GM21825 (cell line): ENCODE data around the gene COX14.

Source experiments
- ATAC-seq: cut with Tn5 transposase; IDR thresholded peaks from one replicate; pipeline ENCODE4 v1.9.1; 2021; ENCODE audit warnings: mild to moderate bottlenecking, moderate library complexity; ENCODE audit not compliant: unreplicated experiment

The COX14 gene

DNA sequence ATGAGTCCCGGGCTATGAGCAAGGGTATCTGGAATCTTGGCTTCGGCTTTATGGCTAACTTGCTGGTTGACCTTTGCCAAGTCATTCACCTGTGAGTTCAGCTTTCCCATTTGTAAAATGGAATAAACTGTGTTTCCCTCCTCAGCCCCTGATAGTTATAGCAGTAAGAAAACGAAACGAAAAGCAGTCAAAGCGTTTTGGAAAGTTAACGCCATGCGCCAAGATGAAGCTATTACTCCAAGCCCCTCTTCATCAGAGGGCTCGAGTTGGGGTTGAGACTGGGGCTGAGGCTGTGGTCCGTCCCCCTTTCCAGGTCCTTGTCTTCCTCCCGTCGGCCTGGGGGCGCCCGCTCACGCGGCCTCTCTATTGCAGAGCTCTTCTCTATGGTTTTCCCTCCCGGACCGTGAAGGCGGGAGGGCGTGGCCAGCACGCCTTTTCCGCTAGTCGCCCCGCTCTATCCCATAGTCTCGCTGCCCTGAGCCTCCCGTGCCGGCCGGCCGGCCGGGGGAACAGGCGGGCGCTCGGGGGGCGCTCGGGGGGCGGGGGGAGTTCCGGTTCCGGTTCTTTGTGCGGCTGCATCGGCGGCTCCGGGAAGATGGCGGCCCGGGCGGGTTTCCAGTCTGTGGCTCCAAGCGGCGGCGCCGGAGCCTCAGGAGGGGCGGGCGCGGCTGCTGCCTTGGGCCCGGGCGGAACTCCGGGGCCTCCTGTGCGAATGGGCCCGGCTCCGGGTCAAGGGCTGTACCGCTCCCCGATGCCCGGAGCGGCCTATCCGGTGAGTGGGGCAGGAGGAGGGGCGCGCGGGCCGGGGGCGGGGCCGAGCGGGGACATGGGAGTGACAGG is 27.0 kb upstream of the COX14 start, which contains the start of gene SMARCD1:
Gene SMARCD1, plus strand, starts transcription at position 568 of the 840 bp plus-strand sequence. Its CDS starts 28 bp downstream, at position 596.
- ATAC-seq = peak; percentile 82

DNA sequence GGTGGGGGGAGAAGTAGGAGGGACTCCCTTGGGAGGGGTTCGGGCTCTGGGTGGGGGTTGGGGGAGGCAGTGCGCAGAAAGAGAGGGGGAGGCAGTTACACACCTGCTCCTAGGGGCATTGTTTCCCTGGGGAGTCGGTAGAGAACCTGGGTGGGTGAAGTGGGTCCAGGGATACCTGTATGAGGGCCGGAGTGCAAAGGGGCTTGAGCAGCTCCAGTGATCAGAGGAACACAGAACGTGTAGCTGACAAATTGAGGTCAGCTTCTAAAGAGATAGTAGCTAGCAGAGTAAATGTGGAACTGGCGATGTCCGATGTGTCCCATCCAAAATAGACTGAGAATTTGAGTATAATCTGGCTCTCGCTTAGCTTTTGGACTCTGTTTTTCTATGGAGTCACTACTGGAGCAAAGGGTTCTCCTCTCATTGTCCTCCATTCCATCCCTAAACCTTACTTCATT is 26.4 kb upstream of the COX14 start:
- ATAC-seq = no peak

DNA sequence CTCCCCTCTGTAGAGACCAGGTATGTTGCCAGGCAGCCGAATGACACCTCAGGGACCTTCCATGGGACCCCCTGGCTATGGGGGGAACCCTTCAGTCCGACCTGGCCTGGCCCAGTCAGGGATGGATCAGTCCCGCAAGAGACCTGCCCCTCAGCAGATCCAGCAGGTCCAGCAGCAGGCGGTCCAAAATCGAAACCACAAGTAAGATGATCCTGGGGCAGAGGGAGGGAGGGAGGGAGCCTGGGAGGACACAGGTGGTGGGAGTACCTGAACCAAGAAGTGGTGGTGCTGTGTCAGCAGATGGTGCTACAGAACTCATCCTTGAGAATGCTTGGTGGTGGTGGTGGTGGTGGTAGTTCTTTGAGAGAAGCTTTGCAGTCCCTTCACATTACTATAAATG is 25.9 kb upstream of the COX14 start:
- no peak for ATAC-seq

DNA sequence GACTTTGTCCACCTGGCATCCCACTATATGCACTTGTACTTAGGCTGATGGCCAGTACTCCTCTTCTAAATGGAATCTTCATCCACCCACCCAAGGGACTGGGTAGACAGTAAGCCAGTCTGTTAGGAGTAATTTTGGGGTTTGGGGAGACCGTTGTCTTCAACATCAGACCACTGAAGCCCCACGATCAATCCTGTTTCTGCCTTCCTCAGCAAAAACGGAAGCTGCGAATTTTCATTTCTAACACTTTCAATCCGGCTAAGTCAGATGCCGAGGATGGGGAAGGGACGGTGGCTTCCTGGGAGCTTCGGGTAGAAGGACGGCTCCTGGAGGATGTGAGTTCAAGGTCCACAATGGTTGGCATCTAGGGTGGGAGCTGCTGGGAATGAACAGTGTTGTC is 24.9 kb upstream of the COX14 start:
- ATAC-seq = no peak

DNA sequence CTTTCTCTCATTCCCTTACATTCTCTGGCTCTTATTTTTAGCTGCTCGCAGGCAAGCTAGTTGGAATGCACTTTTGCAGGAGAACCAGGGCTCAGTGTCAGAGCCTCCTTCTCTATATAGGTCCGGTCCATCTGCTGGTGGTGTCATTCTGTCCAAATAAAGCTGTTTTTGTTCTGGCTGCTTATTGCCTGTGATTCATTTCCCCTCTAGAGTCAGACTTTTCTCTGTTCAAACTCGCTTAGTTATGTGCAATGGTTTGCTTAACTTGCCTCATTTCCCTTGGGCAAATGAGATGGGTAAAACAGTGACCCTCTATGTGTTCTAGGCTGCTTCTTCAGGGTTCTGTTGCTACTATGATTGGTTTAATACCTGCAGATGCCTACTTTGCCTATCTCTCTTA is 24.0 kb upstream of the COX14 start:
- no peak for ATAC-seq

DNA sequence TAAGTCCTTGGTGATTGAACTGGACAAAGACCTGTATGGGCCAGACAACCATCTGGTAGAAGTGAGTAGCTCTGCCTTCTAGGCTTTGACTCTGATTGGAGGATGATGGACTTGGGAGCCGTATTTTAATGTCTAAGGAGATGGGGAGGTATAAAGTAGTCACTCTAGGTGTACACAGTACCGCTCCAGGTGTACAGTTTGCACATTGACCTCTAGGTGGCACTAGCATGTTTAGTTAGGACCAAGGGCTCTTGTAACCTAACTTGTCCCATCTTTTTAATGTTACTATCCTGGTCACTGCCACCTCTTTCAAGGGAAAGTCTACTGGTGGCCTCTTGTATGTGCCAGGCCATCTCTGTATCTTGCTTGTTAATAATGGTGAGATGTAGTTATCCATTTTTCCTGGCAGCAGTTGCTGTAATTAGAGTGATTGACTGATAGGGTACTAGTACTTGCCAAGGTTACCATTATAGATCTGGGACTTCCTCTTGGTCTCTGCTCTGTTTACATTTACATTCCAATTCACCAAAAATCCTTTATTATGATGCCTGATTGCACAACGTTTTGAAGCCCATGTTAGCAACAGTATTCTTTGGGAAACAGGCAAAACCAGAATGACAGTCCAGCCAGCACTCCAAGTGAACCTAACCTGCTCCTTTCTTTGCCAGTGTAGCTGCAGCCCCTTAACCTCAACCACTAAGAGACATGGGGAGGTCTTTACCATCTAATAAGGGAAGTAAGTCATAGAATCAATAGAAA is 23.3 kb upstream of the COX14 start:
- no peak for ATAC-seq

DNA sequence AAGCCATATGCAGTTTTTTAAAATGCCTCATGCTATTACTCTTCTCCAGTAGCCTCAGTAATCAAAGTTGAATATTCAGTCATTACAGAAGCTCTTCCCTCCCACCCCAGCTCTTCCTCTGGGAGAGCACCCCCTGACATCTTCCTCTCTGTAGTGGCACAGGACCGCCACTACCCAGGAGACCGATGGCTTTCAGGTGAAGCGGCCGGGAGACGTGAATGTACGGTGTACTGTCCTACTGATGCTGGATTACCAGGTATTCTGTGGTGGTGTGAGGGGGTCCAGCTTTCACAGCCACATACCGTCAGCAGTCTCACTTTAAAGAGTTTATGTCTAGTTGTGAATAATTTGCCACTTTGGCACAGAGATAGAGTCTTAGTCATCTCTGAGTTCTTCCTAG is 22.3 kb upstream of the COX14 start:
- no peak for ATAC-seq

DNA sequence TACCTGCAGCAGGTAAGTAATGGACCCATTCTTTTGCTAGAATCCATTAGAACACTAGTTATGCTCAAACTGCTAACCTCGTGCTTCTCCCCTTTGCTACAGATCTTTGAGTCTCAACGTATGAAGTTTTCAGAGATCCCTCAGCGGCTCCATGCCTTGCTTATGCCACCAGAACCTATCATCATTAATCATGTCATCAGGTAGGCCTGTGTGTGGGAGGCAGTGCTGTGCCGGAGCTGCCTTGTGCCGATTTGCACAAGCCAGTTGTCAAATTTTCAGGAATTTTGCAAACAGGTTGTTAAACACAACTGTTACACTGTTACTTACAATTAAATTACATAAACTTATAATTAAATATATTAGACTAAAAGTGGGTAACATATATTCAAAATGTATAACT is 21.6 kb upstream of the COX14 start:
- no peak for ATAC-seq

DNA sequence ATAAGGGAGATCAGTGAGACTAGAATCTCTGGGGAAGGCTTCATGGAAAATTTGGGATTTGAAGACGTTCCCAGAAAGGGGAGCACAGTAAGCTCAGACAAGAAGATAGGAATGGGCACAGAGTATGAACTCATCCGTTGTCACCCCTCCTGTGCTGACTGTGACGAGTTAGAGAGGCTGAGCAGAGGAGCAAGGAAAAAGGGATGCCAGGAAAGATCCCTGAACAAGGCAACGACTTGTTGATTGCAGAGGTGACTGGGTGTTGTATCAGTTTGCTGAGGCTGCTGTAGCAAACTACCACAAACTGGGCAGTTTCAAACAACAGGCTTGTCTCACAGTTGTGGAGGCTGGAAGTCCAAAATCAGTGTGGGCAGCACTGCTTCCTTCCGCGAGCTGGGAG is 14.1 kb upstream of the COX14 start:
- ATAC-seq = no peak

DNA sequence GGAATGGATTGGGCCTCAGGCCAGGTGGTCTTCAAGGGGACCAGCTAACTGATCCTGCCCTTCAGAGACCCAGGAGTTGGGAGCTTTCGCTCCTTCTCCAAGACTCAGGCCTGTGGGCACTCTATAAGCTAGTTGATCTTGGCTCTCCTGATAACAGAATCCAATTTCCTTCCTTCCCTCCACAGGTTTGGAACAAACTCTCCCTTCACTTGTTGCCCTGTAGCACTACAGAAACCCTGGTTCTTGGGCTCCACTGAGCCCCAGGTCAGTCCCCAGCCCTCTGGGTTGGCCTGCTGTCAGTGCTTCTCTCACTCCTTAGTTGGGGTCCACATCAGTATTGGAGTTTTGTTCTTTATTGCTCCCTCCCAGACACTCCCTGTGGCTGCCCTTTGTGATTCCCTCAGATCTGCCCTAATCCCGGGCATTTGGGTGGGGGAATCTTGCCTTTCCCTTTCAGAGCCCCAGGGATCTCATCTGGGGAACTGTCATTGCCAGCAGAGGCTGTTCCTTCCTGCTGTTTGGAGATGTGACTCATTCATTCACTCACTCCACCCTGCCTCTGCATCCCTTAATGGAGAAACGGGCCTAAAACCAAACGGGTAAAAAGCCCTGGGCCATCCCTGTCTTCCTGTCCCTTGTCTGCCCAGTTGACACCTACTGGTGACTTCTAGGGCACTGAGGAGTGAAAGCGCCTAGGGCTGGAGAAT is 12.6 kb upstream of the COX14 start:
- no peak for ATAC-seq

DNA sequence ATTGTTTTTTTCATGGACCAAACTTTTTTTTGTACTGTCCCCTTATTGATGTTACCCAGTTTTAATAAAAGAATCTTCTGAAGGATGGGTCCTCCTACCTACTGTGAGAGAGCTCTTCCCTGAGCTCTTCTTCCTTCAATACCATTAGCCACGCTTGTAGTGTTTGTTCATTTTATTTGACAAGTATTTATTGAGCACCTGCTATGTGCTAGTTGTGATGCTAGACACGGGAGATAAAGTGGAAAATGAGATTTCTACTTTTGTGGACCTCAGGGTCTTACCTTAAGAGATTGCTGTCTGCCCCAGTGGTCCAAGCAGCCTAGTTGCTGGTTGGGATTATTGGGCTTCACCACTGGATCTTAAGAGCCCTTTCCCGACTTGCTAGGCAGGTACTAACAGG is 11.5 kb upstream of the COX14 start:
- ATAC-seq = no peak

DNA sequence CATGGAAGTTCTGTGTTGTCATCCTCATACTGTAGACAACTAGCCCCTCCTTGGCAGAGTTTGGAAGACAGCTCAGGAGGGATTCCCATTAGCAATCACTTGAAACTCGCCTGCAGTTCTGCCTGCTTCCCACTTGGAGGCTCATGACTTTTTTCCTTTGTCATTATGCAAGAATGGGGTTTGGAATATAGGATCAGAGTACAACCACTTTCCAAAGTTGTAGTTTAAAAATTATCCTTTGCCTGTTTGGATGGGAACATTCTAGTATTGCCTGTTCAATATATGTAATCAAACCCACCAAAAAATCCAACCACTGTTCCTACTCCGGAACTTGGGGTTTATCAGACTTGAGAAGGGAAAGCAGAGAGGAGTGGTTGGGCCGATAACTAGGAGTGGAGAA is 10.4 kb upstream of the COX14 start:
- ATAC-seq = no peak

DNA sequence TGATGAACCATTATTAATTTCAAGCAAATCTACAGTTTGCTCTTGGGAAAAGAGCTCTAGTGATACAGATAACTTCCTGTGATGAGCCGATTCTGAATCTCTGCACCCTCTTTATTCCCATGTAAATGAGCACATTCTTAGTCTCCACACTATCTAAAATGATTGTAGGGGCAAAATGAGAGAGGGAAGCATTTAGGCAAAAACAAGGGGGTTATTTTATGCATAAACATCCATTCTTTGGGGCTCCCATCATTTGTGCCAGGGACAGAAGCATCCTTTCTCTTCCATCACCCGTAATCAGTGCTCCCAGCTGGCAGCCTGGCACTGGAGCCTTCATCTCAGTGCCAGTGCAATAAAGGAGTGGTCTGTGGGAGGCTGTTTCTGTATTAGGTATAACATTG is 9.9 kb upstream of the COX14 start:
- no peak for ATAC-seq

DNA sequence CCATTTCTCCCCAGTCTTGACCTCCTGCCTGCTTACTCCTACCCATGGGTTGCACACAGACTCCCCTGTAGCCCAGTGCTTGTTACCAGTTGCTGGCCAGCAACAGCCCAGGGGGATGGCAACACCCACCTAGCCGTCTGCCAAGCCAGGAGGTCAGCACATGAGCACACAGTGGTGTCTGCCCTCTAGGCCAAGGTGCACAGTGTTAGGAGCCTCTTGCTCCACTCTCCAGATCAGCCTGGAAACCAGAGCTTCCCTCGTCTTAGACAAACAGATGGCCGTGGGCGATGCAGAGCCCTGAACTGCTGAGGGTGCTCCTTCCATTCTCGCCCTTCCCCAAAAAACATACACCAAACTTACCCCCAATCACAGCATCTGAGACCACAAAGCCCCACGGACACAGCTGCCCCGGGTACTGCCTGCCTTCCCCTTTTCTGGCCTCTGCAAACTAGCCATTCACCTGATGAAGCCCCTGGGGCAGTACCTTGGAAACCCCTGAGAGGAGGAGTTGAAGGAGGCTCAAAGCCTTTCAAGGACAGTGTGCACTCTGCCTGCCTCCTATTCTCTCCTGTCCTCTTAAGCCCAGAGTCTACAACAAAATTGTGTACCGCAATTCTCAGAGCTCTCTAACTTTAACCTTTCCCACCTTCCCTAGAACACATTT is 9.3 kb upstream of the COX14 start:
- no peak for ATAC-seq

DNA sequence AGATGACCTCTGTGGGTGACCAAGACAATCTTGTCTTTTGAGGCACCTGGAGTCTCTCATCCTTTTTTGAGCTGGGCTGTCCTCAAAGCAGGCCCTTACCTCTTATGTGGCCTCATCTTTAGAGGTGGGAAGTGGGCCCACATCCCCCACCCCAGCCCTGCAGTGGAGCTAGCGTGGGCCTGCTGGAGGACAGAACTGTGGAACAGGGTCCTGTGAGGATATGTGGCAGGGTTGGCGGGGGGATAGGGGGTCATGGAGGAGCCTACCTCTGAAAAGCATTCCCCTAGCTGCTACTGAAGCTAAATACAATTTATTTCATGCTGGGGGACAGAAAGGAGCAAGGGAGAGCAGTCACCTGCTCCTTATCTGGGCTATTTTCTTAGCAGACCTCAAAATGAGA is 8.7 kb upstream of the COX14 start:
- ATAC-seq = no peak

DNA sequence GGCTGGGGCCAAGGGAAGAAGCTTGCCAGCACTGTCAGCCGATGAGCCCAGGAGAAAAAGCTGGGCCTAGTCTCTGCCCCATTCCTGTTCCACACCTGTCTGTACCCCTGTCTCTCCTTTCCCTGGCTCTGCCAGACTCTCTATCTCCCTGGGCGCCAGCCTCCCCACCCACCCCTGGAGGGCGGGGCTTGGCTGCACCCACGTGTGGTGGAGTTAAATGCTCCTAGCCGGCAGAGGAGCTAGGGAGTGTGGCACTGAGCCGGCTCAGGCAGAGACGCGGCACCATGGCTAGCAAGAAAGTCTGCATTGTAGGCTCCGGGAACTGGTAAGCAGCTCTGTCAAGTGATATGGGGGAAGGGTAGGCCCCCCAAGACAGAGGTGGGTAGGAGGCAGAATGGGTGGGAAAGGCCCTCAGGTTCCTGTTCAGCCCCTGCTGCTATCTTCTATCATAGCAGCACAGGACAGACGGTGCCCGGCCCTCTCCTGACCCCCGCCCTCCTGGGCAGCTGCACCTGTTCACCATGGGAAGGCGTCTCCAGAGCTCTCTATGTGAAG is 8.2 kb upstream of the COX14 start, which contains the start of gene GPD1:
Gene GPD1, plus strand, starts transcription at position 242 of the 555 bp plus-strand sequence. Its CDS starts 43 bp downstream, at position 285.
- no peak for ATAC-seq

DNA sequence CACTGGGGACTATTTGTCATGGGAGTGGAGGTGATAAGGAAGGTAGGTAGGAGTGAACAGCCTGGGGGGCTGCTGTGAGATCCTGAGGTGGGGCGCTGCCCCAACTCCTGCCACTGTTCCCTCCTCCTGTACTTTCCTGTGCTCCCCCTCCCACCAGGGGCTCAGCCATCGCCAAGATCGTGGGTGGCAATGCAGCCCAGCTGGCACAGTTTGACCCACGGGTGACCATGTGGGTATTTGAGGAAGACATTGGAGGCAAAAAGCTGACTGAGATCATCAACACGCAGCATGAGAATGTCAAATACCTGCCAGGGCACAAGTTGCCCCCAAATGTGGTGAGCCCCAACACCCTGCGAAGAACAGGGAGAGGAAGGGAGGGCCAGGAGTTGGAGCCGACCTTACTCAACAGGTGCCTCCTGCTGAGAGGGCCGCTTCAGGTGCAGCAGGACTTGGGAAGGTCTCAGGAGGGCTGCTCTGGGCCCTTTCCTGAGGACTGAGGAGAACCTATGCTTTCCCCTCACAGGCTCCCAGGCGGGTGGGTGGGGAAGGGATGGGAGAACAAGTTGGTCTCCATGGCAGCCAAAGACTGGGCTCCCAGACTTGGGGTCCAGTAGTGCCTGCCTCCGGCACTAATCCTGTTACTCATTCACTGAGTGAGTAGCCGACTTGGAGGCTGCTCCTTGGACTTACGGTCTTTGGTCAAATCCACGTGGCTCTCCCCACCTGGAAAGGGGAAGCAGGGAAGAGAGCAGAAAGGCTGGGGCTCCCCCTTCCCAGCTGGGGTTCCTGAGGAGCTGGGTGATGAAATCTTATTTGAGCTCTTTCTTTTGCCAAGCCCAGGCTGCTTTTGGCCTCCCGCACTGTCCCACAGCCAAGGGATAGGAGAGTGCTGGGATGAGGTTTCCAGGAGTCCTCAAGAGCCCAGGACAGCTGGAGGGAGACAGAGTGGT is 7.3 kb upstream of the COX14 start:
- no peak for ATAC-seq

DNA sequence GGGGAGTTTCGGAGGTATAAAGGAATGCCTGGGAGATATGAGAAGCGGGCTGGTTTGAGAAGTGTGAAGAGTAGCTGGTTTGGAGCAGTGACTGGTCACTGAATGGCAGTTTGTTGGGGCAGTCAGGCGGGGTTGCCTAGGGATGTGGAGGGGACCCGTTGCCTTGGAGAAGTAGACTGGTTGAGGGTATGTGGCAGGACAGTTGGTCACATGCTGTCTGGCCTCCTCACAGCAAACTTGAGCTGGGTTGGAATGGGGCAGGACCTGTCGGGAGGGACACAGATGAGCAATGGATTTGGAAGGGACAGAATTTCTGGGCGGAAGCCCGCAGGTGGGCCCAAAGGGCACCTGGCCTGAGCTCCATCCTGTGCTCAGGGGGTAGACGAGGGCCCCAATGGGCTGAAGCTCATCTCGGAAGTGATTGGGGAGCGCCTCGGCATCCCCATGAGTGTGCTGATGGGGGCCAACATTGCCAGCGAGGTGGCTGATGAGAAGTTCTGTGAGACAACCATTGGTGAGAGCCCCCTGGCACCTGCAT is 6.1 kb upstream of the COX14 start:
- no peak for ATAC-seq

DNA sequence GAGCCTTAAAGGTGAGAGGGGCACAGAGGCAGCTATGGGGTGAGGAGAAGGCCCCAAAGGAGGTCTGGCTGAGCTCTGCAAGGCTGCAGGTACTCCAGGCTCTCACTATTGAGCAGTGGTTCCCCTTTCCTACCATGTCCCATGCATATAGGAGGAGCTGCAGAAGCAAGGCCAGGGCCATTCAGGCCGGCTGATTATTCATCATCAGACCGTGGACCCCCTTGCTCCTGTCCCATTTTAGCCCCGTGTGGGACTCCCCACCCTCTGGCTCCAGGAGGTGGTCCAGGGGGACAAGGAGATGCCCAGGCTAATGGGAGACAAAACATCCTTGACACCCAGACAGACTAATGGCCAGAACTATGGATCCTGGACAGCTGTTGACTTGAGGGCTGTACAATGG is 5.1 kb upstream of the COX14 start:
- ATAC-seq = no peak
